Nephron progenitor cell (in vitro differentiated cells): ENCODE measurements around the gene BMF.
A peak's percentile ranks its signal among the peaks of the same experiment; 100 is the strongest.
"Not testable (repeated sequence)": the region's sequence is repeated elsewhere in the genome, so short reads cannot be mapped to it uniquely, and the experiment has no call there.

Source experiments
- DNase-seq: peaks from one replicate; pipeline ENCODE4 v3.0.0; 2021
- H3K27ac Mint-ChIP-seq: 2 replicates; pipeline ENCODE4 v1.8.0; 2021; ENCODE audit warnings: mild to moderate bottlenecking, moderate library complexity, mixed read lengths
- H3K27me3 Mint-ChIP-seq: 2 replicates; pipeline ENCODE4 v1.8.0; 2021; ENCODE audit warnings: mild to moderate bottlenecking, low read depth, mixed read lengths; ENCODE audit not compliant: poor library complexity
- H3K36me3 Mint-ChIP-seq: 2 replicates; pipeline ENCODE4 v1.8.0; 2021; ENCODE audit warnings: low read depth, mixed read lengths
- H3K4me1 Mint-ChIP-seq: 2 replicates; pipeline ENCODE4 v1.8.0; 2021; ENCODE audit warnings: mixed read lengths
- H3K4me3 Mint-ChIP-seq: 2 replicates; pipeline ENCODE4 v1.8.0; 2021; ENCODE audit warnings: mild to moderate bottlenecking, moderate library complexity, mixed read lengths
- H3K9me3 Mint-ChIP-seq: 2 replicates; pipeline ENCODE4 v1.8.0; 2021; ENCODE audit warnings: mild to moderate bottlenecking, moderate library complexity, mixed read lengths
- CTCF ChIP-seq: fragments of 200-600 bp; sonication (generic); IDR thresholded peaks from 2 replicates; pipeline ENCODE4 v1.5.0; 2021; ENCODE audit warnings: antibody characterized with exemption

Gene BMF

GRCh38 chr15:40128766-40129660, 20.3 kb upstream of the BMF start:
- no peaks in the 10 kb centered on the region for H3K9me3 Mint-ChIP-seq
- peaks cover 50% of the 10 kb centered on the region for H3K27me3 Mint-ChIP-seq
- no peak for DNase-seq
- no peak for TF ChIP-seq CTCF
- H3K36me3 Mint-ChIP-seq, result no peaks in the 10 kb centered on the region
- H3K4me1 Mint-ChIP-seq, result no peaks in the 10 kb centered on the region
- H3K27ac Mint-ChIP-seq, result no peak overlapping the region
- H3K4me3 Mint-ChIP-seq, result no peak overlapping the region

- Mint-ChIP-seq H3K9me3 (no peaks in the 10 kb centered on the region), H3K4me1 (peaks cover 21% of the 10 kb centered on the region), H3K4me3 (no peak overlapping the region), H3K27me3 (peaks cover 48% of the 10 kb centered on the region), H3K36me3 (no peaks in the 10 kb centered on the region), H3K27ac (no peak overlapping the region)
- DNase-seq, result no peak
- TF ChIP-seq CTCF, result no peak
These were observed 17.3 kb upstream of the BMF start for GRCh38 chr15:40125950-40126349.

GRCh38 chr15:40124807-40125285, 16.2 kb upstream of the BMF start:
- not testable (repeated sequence) for H3K27ac Mint-ChIP-seq, DNase-seq, H3K9me3 Mint-ChIP-seq, H3K36me3 Mint-ChIP-seq, H3K4me3 Mint-ChIP-seq
- H3K27me3 Mint-ChIP-seq, result peaks cover 47% of the 10 kb centered on the region
- peaks cover 21% of the 10 kb centered on the region for H3K4me1 Mint-ChIP-seq

- H3K27me3 Mint-ChIP-seq, result peaks cover 44% of the 10 kb centered on the region
- peaks cover 21% of the 10 kb centered on the region for H3K4me1 Mint-ChIP-seq
- not testable (repeated sequence) for H3K36me3 Mint-ChIP-seq, H3K9me3 Mint-ChIP-seq, H3K4me3 Mint-ChIP-seq, DNase-seq
- peak overlapping the region; percentile 48 for H3K27ac Mint-ChIP-seq
These were observed 15.7 kb upstream of the BMF start for GRCh38 chr15:40124333-40124732.

GRCh38 chr15:40123863-40124262, 15.2 kb upstream of the BMF start:
- Mint-ChIP-seq H3K27me3 (peaks cover 41% of the 10 kb centered on the region), H3K4me1 (peaks cover 21% of the 10 kb centered on the region)
- H3K4me3 Mint-ChIP-seq, result not testable (repeated sequence)

GRCh38 chr15:40122989-40123388, 14.3 kb upstream of the BMF start:
- not testable (repeated sequence) for H3K9me3 Mint-ChIP-seq, H3K27ac Mint-ChIP-seq, DNase-seq, H3K36me3 Mint-ChIP-seq, H3K4me3 Mint-ChIP-seq
- Mint-ChIP-seq H3K4me1 (peaks cover 21% of the 10 kb centered on the region), H3K27me3 (peaks cover 36% of the 10 kb centered on the region)

More at GRCh38 chr15:40123863-40124262, 15.2 kb upstream of the BMF start:
- not testable (repeated sequence) for H3K36me3 Mint-ChIP-seq, H3K27ac Mint-ChIP-seq, DNase-seq, H3K9me3 Mint-ChIP-seq

GRCh38 chr15:40121911-40122638, 13.4 kb upstream of the BMF start:
- Mint-ChIP-seq H3K36me3 (no peaks in the 10 kb centered on the region), H3K4me1 (peaks cover 21% of the 10 kb centered on the region), H3K27me3 (peaks cover 29% of the 10 kb centered on the region), H3K27ac (no peak overlapping the region), H3K9me3 (no peaks in the 10 kb centered on the region), H3K4me3 (no peak overlapping the region)
- no peak for TF ChIP-seq CTCF
- no peak for DNase-seq
